Fibroblast of lung (primary cell): Measurements from ENCODE around the gene ADGRB3. TPM values are rescaled to one million over a fixed set of nuclear protein-coding genes. Genes with fewer than 3 reads are reported as not detected.
"Not testable (repeated sequence)": the region's sequence is repeated elsewhere in the genome, so short reads cannot be mapped to it uniquely, and the experiment has no call there.

Source experiments
- DNase-seq, 2 donors: peaks; one replicate each; pipeline versions ENCODE4 v3.0.0 to v3.0.0-alpha.2; 2010; ENCODE audit warnings: low read depth in 2 of 2
- H2AFZ ChIP-seq: 2 replicates; pipeline ENCODE4 v1.5.1; 2012; ENCODE audit warnings: low read length, control low read depth, inconsistent platforms
- H3K27ac ChIP-seq: 2 replicates; pipeline ENCODE4 v1.5.1; 2011; ENCODE audit warnings: low read length, control low read depth; ENCODE audit not compliant: insufficient read depth
- H3K27me3 ChIP-seq: 2 replicates; pipeline ENCODE4 v1.5.1; 2011; ENCODE audit warnings: mild to moderate bottlenecking, low read length; ENCODE audit not compliant: control insufficient read depth, insufficient read depth
- H3K36me3 ChIP-seq: 2 replicates; pipeline ENCODE4 v1.5.1; 2011; ENCODE audit warnings: low read length; ENCODE audit not compliant: control insufficient read depth, insufficient read depth
- H3K4me1 ChIP-seq: 2 replicates; pipeline ENCODE4 v1.5.1; 2011; ENCODE audit warnings: low read length; ENCODE audit not compliant: control insufficient read depth, insufficient read depth; ENCODE audit errors: extremely low read depth
- H3K4me2 ChIP-seq: 2 replicates; pipeline ENCODE4 v1.5.1; 2011; ENCODE audit warnings: low read length, control low read depth; ENCODE audit not compliant: insufficient read depth; ENCODE audit errors: extremely low read depth
- H3K4me3 ChIP-seq, 4 experiments: fragments of 200-600 bp in 1 of 4; sonication (generic) in 1 of 4; replicated peaks in 1 of 4; 2 replicates each; pipeline ENCODE4 v1.5.1; 2011 to 2016; ENCODE audit warnings: low read length in 4 of 4, low read depth in 3 of 4, mild to moderate bottlenecking in 3 of 4, control low read depth in 2 of 4, inconsistent platforms in 1 of 4, mixed read lengths in 1 of 4; ENCODE audit not compliant: insufficient read depth in 1 of 4; ENCODE audit errors: control extremely low read depth in 1 of 4
- H3K79me2 ChIP-seq: 2 replicates; pipeline ENCODE4 v1.5.1; 2012; ENCODE audit warnings: mild to moderate bottlenecking, low read length, inconsistent platforms; ENCODE audit not compliant: control insufficient read depth, insufficient read depth
- H3K9ac ChIP-seq: 2 replicates; pipeline ENCODE4 v1.5.1; 2011; ENCODE audit warnings: mild to moderate bottlenecking, low read length, control low read depth; ENCODE audit not compliant: insufficient read depth
- H3K9me3 ChIP-seq: 2 replicates; pipeline ENCODE4 v1.5.1; 2012; ENCODE audit warnings: low read depth, low read length; ENCODE audit not compliant: control insufficient read depth, insufficient read depth
- H4K20me1 ChIP-seq: 2 replicates; pipeline ENCODE4 v1.5.1; 2011; ENCODE audit warnings: low read length; ENCODE audit not compliant: control insufficient read depth, insufficient read depth; ENCODE audit errors: extremely low read depth
- EZH2 ChIP-seq: IDR thresholded peaks from 2 replicates; pipeline ENCODE4 v1.5.1; 2012; ENCODE audit warnings: low read length, control low read depth, mild to moderate bottlenecking; ENCODE audit errors: missing control alignments
- polyA plus RNA-seq, 2 donors: library from polyadenylated mRNA; depleted of rRNA in 1 of 2; stranded (reverse) in 1 of 2; unstranded in 1 of 2; fragments of >200 nt; gene quantifications; 2 replicates each; pipeline ENCODE4 v1.2.1, GENCODE V29; 2011 to 2012; ENCODE audit warnings: missing spikeins in 1 of 2
- total RNA-seq: library from RNA; depleted of rRNA; stranded (reverse); fragments of >200 nt; gene quantifications from 2 replicates; pipeline ENCODE4 v1.2.1, GENCODE V29; 2014
- TF ChIP-seq, protein P1 (sequence below), 2 donors: IDR thresholded peaks in 1 of 2; conservative IDR thresholded peaks in 1 of 2; 1 replicate in 1 of 2; 2 replicates in 1 of 2; pipeline ENCODE4 v1.5.1; 2011 to 2012; ENCODE audit warnings: low read length in 2 of 2, control low read depth in 1 of 2, inconsistent platforms in 1 of 2, low read depth in 1 of 2, mild to moderate bottlenecking in 1 of 2

The ADGRB3 gene
- total and polyA plus RNA-seq, 2 donors (not counting 1 experiment from before 2014, with no cell fraction given), result 0.33 TPM; not detected in 1

DNA sequence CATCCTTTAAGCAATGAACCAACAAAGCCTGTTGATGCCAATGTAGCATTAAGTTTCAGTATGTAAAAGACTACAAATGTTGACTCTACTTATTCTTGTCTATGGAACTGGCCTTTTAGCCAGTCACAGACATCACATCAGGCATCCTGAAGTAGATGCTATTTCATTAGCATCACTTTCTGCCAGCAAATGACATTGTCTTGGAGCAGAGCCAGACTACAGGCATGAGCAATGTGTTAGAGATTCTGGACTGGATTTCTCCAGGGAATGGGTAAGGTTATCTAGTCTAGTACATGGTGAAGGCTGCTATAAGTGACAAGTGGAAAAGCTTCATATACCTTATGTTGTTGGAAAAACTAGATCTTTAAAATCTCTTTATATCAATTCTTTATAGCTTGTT lies 142.9 kb downstream of the ADGRB3 start:
- Histone ChIP-seq H3K36me3 (no peaks in the 10 kb centered on the region), H4K20me1 (no peaks in the 10 kb centered on the region), H3K27ac (no peak overlapping the region), H2AFZ (no peak overlapping the region), H3K4me3 (no peak overlapping the region), H3K27me3 (no peaks in the 10 kb centered on the region), H3K9ac (no peak overlapping the region), H3K9me3 (no peaks in the 10 kb centered on the region), H3K4me2 (no peak overlapping the region), H3K79me2 (no peaks in the 10 kb centered on the region), H3K4me1 (no peaks in the 10 kb centered on the region)
- TF ChIP-seq EZH2, result no peak
- TF ChIP-seq, protein P1, sequence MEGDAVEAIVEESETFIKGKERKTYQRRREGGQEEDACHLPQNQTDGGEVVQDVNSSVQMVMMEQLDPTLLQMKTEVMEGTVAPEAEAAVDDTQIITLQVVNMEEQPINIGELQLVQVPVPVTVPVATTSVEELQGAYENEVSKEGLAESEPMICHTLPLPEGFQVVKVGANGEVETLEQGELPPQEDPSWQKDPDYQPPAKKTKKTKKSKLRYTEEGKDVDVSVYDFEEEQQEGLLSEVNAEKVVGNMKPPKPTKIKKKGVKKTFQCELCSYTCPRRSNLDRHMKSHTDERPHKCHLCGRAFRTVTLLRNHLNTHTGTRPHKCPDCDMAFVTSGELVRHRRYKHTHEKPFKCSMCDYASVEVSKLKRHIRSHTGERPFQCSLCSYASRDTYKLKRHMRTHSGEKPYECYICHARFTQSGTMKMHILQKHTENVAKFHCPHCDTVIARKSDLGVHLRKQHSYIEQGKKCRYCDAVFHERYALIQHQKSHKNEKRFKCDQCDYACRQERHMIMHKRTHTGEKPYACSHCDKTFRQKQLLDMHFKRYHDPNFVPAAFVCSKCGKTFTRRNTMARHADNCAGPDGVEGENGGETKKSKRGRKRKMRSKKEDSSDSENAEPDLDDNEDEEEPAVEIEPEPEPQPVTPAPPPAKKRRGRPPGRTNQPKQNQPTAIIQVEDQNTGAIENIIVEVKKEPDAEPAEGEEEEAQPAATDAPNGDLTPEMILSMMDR (conservative IDR thresholded peaks at IDR 0.05 in 1 of 2, IDR thresholded peaks at IDR 0.05 in 1 of 2; ENCODE audit: low read depth in 1 of 2, low read length in 2 of 2), result no peak
- DNase-seq, result peak; percentile 54 to 69

DNA sequence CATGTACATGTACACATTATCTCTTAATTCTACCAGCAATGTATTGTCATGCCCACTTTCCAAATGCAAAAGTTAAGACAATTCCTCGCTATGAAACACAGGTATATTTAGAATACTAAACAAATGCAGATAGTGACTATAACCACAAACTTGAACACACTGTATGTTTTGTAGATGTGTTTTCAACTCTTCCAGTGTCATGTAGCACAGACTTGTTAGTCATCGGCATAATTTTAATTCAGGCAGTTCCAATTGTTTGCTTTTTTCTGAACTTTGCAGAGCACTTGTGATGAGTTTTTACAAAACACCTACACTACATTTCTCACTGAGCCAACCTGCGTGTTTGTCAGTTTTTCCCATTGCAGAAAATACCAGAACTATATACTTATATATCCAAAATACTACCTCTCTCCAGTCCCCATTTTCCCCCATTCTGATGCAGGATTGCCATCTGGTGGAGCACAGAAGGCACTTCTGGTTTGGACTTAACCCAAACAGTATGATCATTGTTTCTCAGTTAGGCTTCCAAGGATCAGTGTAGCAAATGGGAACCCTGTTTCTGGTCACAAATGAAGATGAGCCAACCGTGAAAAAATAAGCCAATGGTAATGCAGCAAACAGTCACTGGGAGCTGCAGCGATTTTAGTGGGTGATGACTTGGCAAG lies 143.4 kb downstream of the ADGRB3 start:
- Histone ChIP-seq H4K20me1 (no peaks in the 10 kb centered on the region), H2AFZ (no peak overlapping the region), H3K36me3 (no peaks in the 10 kb centered on the region), H3K79me2 (no peaks in the 10 kb centered on the region), H3K9ac (no peak overlapping the region), H3K27me3 (no peaks in the 10 kb centered on the region), H3K4me1 (no peaks in the 10 kb centered on the region), H3K4me2 (no peak overlapping the region), H3K9me3 (no peaks in the 10 kb centered on the region), H3K4me3 (no peak overlapping the region), H3K27ac (no peak overlapping the region)
- no peak for TF ChIP-seq EZH2
- TF ChIP-seq, protein P1 (conservative IDR thresholded peaks at IDR 0.05 in 1 of 2, IDR thresholded peaks at IDR 0.05 in 1 of 2; ENCODE audit: low read depth in 1 of 2, low read length in 2 of 2), result peak; percentile 71 to 95
- peak; percentile 45 to 88 for DNase-seq

DNA sequence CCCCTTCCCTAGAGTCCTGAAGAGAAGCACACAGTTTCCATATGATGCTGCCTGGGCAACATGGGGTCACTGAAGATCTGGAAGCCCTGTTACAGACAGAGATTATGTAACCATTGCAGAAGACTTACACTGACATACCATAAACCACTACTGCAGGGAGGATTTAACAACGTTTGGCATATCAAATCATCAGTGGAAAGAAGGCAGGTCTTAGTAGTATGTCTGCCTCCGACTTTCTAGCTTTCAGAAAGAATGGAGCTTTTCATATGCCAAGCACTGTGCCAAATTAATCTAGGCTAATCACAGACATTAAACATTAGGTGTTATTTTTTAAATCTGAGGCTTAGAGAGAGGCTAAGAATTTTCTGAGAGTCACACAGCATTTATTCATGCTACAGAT lies 144.3 kb downstream of the ADGRB3 start:
- Histone ChIP-seq H3K79me2 (no peaks in the 10 kb centered on the region), H3K36me3 (no peaks in the 10 kb centered on the region), H3K9me3 (no peaks in the 10 kb centered on the region), H3K4me1 (no peaks in the 10 kb centered on the region), H3K9ac (no peak overlapping the region), H3K27me3 (no peaks in the 10 kb centered on the region), H3K4me3 (no peak overlapping the region), H3K27ac (no peak overlapping the region), H2AFZ (no peak overlapping the region), H4K20me1 (no peaks in the 10 kb centered on the region), H3K4me2 (no peak overlapping the region)
- no peak for TF ChIP-seq EZH2
- TF ChIP-seq, protein P1 (conservative IDR thresholded peaks at IDR 0.05 in 1 of 2, IDR thresholded peaks at IDR 0.05 in 1 of 2; ENCODE audit: low read depth in 1 of 2, low read length in 2 of 2), result no peak
- no peak for DNase-seq

DNA sequence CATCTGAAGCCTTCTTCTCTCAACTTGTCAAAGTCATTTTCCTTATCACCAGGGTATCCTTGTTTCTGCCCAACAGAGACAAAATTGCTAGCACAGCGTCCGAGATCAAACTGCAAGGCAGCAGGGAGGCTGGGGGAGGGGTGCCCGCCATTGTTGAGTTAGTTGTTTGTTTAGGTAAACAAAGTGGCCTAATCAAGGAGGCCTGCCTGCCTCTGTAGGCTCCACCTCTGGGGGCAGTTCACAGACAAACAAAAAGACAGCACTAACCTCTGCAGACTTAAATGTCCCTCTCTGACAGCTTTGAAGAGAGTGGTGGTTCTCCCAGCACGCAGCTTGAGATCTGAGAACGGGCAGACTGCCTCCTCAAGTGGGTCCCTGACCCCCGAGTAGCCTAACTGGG lies 155.0 kb downstream of the ADGRB3 start:
- H3K4me3 ChIP-seq, H3K27me3 ChIP-seq, H3K9ac ChIP-seq, H4K20me1 ChIP-seq, H3K9me3 ChIP-seq, H3K36me3 ChIP-seq, H3K27ac ChIP-seq, H3K79me2 ChIP-seq, H3K4me1 ChIP-seq, H3K4me2 ChIP-seq, DNase-seq, H2AFZ ChIP-seq: not testable (repeated sequence)

DNA sequence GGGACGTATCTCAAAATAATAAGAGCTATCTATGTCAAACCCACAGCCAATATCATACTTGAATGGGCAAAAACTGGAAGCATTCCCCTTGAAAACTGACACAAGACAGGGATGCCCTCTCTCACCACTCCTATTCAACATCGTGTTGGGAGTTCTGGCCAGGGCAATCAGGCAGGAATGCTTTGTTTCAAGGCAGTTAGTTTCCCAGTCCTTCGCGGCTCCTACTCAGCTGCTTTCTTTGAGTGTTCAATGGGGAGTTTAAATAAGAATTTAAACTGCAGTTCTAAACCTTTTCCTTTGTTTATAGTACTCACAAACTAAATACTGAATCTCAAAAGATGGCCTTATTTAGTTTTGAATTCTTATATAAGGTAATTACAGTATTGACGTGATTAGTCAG lies 179.9 kb downstream of the ADGRB3 start:
- not testable (repeated sequence) for H3K36me3 ChIP-seq, H3K4me2 ChIP-seq, H4K20me1 ChIP-seq, H3K9me3 ChIP-seq, H3K27me3 ChIP-seq, DNase-seq, H3K4me1 ChIP-seq, H3K4me3 ChIP-seq, H2AFZ ChIP-seq, H3K79me2 ChIP-seq, H3K9ac ChIP-seq, H3K27ac ChIP-seq
